Choroid plexus epithelial cell (primary cell): Measurements from ENCODE around the gene ZDHHC22.
A peak's percentile ranks its signal among the peaks of the same experiment; 100 is the strongest.
"Not testable (repeated sequence)": the region's sequence is repeated elsewhere in the genome, so short reads cannot be mapped to it uniquely, and the experiment has no call there.

ENCODE experiments used
- DNase-seq: peaks from one replicate; pipeline ENCODE4 v3.0.0-alpha.2; 2010; ENCODE audit warnings: low read depth
- H3K4me3 ChIP-seq: 2 replicates; pipeline ENCODE4 v1.5.1; 2011; ENCODE audit warnings: low read depth, mild to moderate bottlenecking, control low read depth, low read length, moderate library complexity
- TF ChIP-seq, protein P1 (sequence below): conservative IDR thresholded peaks from 2 replicates; pipeline ENCODE4 v1.5.1; 2011; ENCODE audit warnings: low read depth, mild to moderate bottlenecking, control low read depth, inconsistent platforms, low read length, moderate library complexity

Gene ZDHHC22

DNA sequence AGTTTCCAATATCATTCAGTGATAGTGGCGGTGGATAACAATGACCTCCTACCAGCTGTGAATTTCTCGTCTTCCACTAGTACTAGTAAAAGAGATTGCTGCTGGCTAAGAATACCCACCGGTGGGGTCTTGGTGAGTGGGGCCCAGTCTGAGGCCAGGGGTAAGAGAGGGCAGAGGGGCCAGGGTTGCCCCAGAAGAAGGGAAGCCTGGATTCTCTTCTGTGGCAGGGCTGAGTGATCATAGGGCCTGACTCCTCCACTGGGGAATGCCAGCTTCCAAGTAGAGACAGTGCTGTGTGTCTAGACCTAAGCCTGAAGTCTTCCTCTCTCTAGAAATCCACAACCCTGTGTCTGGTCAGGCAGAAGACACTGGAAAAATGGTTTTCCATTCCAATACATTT is 34.3 kb upstream of the ZDHHC22 start:
- TF ChIP-seq, protein P1, sequence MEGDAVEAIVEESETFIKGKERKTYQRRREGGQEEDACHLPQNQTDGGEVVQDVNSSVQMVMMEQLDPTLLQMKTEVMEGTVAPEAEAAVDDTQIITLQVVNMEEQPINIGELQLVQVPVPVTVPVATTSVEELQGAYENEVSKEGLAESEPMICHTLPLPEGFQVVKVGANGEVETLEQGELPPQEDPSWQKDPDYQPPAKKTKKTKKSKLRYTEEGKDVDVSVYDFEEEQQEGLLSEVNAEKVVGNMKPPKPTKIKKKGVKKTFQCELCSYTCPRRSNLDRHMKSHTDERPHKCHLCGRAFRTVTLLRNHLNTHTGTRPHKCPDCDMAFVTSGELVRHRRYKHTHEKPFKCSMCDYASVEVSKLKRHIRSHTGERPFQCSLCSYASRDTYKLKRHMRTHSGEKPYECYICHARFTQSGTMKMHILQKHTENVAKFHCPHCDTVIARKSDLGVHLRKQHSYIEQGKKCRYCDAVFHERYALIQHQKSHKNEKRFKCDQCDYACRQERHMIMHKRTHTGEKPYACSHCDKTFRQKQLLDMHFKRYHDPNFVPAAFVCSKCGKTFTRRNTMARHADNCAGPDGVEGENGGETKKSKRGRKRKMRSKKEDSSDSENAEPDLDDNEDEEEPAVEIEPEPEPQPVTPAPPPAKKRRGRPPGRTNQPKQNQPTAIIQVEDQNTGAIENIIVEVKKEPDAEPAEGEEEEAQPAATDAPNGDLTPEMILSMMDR: no peak
- H3K4me3 ChIP-seq: no peak overlapping the region
- DNase-seq: no peak

DNA sequence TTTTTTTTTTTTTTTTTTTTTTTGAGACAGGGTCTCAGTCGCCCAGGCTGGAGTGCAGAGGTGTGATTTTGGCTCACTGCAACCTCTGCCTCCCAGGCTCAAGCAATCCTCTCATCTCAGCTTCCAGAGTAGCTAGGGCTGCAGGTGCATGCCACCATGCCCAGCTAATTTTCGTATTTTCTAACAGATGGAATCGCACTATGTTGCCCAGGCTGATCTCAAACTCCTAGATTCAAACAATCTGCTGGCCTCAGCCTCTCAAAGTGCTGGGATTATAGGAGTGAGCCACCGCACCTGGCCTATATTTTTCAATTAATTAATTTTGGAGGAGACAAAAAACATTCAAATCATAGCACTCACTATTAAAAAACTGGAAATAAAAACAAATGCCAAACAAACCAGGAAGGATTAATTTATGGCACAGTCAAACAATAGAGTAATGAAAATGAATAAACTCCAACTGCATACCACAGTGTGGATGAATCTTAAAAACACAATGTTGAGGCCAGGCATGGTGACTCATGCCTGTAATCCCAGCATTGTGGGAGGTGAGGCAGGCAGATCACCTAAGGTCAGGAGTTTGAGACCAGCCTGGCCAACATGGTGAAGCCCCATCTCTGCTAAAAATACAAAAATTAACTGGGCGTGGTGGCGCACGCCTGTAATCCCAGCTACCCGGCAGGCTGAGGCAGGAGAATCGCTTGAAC is 32.5 kb upstream of the ZDHHC22 start:
- peak; percentile 12 for DNase-seq
- H3K4me3 ChIP-seq: not testable (repeated sequence)

DNA sequence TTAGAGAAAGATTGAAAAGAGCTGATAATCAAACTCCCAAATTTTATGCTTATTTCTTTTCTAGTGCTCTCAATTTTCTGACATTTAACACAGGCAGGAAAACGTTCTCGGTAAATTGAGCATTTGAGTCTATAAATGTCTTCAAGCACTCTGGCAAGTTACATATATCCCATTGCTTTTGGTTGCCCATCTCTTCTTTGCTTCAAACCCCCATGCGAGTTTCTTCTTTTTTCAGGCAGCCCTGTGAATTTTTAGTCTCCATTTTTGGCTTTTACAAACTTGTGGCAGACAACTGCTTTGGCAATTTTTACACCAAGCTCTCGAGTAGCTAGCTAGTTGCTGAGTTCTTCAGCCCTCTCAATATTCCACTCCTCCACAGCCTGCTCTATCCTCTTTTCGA is 31.3 kb upstream of the ZDHHC22 start:
- H3K4me3 ChIP-seq: no peak overlapping the region
- TF ChIP-seq, protein P1: no peak
- DNase-seq: no peak

DNA sequence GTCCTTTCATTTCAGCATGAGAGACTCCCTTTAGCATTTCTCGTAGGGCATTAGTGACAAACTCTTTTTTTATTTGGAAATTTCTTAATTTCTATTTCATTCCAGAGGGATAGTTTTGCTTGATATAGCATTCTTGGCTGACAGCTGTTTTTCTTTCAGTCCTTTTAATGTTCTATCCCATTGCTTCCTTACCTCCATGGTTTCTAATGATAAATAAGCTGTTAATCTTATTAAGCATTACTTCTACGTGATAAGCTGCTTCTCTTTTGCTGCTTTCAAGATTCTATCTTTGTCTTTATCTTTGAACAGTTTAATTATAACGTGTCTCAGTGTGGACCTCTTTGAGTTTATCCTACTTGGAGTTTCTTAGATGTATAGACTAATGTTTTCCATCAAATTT is 28.5 kb upstream of the ZDHHC22 start:
- no peak for DNase-seq
- no peak overlapping the region for H3K4me3 ChIP-seq
- TF ChIP-seq, protein P1: no peak

DNA sequence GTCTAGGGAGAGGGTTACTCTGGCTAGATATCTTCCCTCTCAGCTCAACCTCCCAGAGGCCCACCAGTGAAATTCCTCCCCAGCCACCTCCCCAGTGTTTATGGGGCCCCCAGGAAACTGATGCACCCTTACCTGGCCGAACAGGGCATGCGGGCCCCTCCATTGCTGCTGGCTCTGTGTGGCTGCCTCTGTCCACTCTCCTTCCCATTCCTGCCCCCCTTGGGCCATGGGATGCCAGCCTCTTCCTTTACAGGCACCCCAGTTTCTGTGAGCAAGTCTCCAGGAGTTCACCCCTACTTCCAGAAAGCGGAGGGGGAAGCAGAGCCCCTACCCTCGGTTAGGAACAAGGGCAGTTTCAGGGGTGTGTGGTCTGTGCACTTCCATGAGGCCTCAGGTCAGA is 19.4 kb upstream of the ZDHHC22 start:
- DNase-seq: no peak
- H3K4me3 ChIP-seq: no peak overlapping the region
- TF ChIP-seq, protein P1: no peak

DNA sequence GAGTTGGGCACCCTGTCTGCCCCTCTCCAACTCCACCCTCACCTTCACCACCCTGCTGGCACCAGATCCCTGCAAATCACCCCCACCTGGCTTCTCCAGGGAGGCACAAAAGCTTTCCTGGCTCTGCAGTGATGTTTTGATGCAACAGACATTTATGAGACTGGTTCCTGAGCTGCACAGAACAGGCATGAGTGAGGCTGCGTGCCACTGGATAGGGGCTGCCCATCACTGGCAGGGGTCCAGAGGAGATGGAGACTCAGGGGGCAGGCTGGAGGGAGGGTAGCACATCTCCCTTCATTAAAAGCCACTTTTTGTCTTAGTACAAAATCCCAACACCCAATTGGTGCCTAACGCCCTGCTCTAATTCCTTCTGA is 17.3 kb upstream of the ZDHHC22 start:
- H3K4me3 ChIP-seq: no peak overlapping the region
- TF ChIP-seq, protein P1: no peak
- DNase-seq: no peak

DNA sequence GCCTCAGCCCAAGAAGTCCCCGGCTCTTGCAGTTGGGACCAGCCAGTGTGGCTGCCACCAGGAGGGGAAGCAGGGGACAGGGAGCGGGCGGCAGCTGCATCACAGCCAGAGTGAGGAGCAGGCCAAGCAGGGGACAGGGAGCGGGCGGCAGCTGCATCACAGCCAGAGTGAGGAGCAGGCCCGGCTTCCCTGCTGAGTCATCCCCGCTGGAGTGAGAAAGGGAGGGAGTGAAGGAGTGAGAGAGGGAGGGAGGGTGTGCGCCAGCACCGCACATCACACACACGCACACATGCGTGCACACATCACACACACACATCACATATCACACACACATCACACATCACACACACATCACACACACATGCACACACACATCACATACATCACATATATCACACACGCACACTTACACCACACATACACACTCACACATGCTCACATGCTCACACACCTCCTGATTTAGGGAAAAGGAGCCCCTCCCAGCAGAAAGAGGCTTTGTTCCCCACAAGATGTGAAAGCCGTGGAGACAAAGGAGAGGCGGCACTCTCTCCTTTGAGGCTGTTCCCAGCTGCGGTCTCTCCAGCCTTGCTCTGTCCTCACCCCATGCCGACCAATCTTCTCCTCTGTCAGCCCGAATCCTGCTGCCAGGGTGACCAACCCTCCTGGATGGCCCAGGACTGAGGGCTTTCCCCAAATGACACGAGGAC is 16.7 kb upstream of the ZDHHC22 start:
- no peak overlapping the region for H3K4me3 ChIP-seq
- TF ChIP-seq, protein P1: no peak
- peak; percentile 57 for DNase-seq
